AG10803 (cell line): ENCODE results near the gene CDK6.

Experiments
- DNase-seq: peaks from one replicate; pipeline ENCODE4 v3.0.0; 2010; ENCODE audit warnings: low read depth
- H3K4me3 ChIP-seq: 2 replicates; pipeline ENCODE4 v1.5.1; 2011; ENCODE audit warnings: mild to moderate bottlenecking, low read length, control low read depth
- CTCF ChIP-seq: conservative IDR thresholded peaks from 2 replicates; pipeline ENCODE4 v1.5.1; 2011; ENCODE audit warnings: mild to moderate bottlenecking, low read length, control low read depth, inconsistent platforms

CDK6 gene

GRCh38 chr7:92714280-92714679 is 122.1 kb downstream of the CDK6 start:
- no peak overlapping the region for H3K4me3 ChIP-seq
- no peak for TF ChIP-seq CTCF
- no peak for DNase-seq

GRCh38 chr7:92709912-92710311 is 126.5 kb downstream of the CDK6 start:
- no peak for DNase-seq
- no peak for TF ChIP-seq CTCF
- H3K4me3 ChIP-seq = no peak overlapping the region

GRCh38 chr7:92709150-92709549 is 127.2 kb downstream of the CDK6 start:
- no peak for DNase-seq
- no peak overlapping the region for H3K4me3 ChIP-seq
- no peak for TF ChIP-seq CTCF

GRCh38 chr7:92708111-92709042 is 128.0 kb downstream of the CDK6 start:
- no peak overlapping the region for H3K4me3 ChIP-seq
- DNase-seq = no peak
- TF ChIP-seq CTCF = no peak

GRCh38 chr7:92707435-92707834 is 128.9 kb downstream of the CDK6 start:
- DNase-seq = no peak
- TF ChIP-seq CTCF = no peak
- no peak overlapping the region for H3K4me3 ChIP-seq

GRCh38 chr7:92706563-92706962 is 129.8 kb downstream of the CDK6 start:
- no peak for TF ChIP-seq CTCF
- no peak overlapping the region for H3K4me3 ChIP-seq
- no peak for DNase-seq

GRCh38 chr7:92705831-92706230 is 130.5 kb downstream of the CDK6 start:
- no peak for TF ChIP-seq CTCF
- no peak overlapping the region for H3K4me3 ChIP-seq
- DNase-seq = no peak
